Endothelial cell of umbilical vein (primary cell): ENCODE results near the gene SLC23A2. TPM values are rescaled to one million over a fixed set of nuclear protein-coding genes. Genes with fewer than 3 reads are reported as not detected.
A peak's percentile ranks its signal among the peaks of the same experiment; 100 is the strongest.

Experiments
- BruUV-seq: library from RNA; stranded (reverse); fragments of 400-500 nt; replicated peaks from 2 replicates; lab custom pipeline; 2021; lab: Mats Ljungman, UMichigan
- CTCF ChIA-PET: fragments of 300-600, 350-600 bp; sonication (Branson Sonifier 250); formaldehyde crosslinking; loops from one replicate; lab custom pipeline; 2021; ENCODE audit warnings: antibody characterized with exemption, inconsistent platforms; lab: Charles Lee
- POLR2A ChIA-PET: fragments of 300-600, 350-600 bp; sonication (Branson Sonifier 250); formaldehyde crosslinking; loops from one replicate; lab custom pipeline; 2021; ENCODE audit warnings: antibody characterized with exemption, inconsistent platforms; lab: Charles Lee
- DNase-seq: peaks from one replicate; pipeline ENCODE4 v3.0.0-alpha.2; 2011; ENCODE audit warnings: low read depth, low spot score
- FAIRE-seq: peaks from 2 replicates; lab custom pipeline; 2011; peaks lifted over from hg19 to GRCh38; lab: Jason Lieb, UNC
- H2AFZ ChIP-seq: 2 replicates; pipeline ENCODE4 v1.6.0; 2012; ENCODE audit warnings: low read depth, low read length, control low read depth, inconsistent platforms
- H3K27ac ChIP-seq: 2 replicates; pipeline ENCODE4 v1.5.1; 2011; ENCODE audit warnings: low read depth, mild to moderate bottlenecking, control low read depth, low read length, moderate library complexity; ENCODE audit not compliant: insufficient read depth
- H3K27me3 ChIP-seq, 2 experiments: 2 replicates each; pipeline versions ENCODE4 v1.6.0 to v1.6.1; 2011; ENCODE audit warnings: low read length in 2 of 2, mixed read lengths in 1 of 2; ENCODE audit not compliant: control insufficient read depth in 2 of 2, insufficient read depth in 2 of 2
- H3K36me3 ChIP-seq, 2 experiments: 2 replicates in 1 of 2; 3 replicates in 1 of 2; pipeline ENCODE4 v1.5.1; 2011; ENCODE audit warnings: low read length in 2 of 2, mild to moderate bottlenecking in 1 of 2, moderate library complexity in 1 of 2; ENCODE audit not compliant: control insufficient read depth in 2 of 2, insufficient read depth in 2 of 2; ENCODE audit errors: extremely low read depth in 1 of 2
- H3K4me1 ChIP-seq: 3 replicates; pipeline ENCODE4 v1.5.1; 2011; ENCODE audit warnings: mild to moderate bottlenecking, low read length; ENCODE audit not compliant: control insufficient read depth, insufficient read depth; ENCODE audit errors: extremely low read depth
- H3K4me2 ChIP-seq: 2 replicates; pipeline ENCODE4 v1.6.1; 2011; ENCODE audit warnings: low read length, control low read depth, mixed read lengths; ENCODE audit not compliant: insufficient read depth
- H3K4me3 ChIP-seq, 3 experiments: fragments of 200-600 bp in 1 of 3; sonication (generic), shearing (Covaris generic) in 1 of 3; replicated peaks in 1 of 3; 2 replicates each; pipeline ENCODE4 v1.5.1; 2011 to 2016; ENCODE audit warnings: control low read depth in 3 of 3, low read length in 3 of 3, mild to moderate bottlenecking in 2 of 3, inconsistent platforms in 1 of 3, low read depth in 1 of 3, moderate library complexity in 1 of 3; ENCODE audit not compliant: insufficient read depth in 1 of 3
- H3K79me2 ChIP-seq: 2 replicates; pipeline ENCODE4 v1.6.0; 2012; ENCODE audit warnings: low read length, inconsistent platforms; ENCODE audit not compliant: control insufficient read depth, insufficient read depth
- H3K9ac ChIP-seq: replicated peaks from 2 replicates; pipeline ENCODE3; 2011; ENCODE audit warnings: low read length, control low read depth; ENCODE audit not compliant: insufficient read depth; ENCODE audit errors: extremely low read depth
- H3K9me1 ChIP-seq: replicated peaks from 3 replicates; pipeline ENCODE4 v1.6.0; 2011; ENCODE audit warnings: mild to moderate bottlenecking, low read length; ENCODE audit not compliant: control insufficient read depth, insufficient read depth; ENCODE audit errors: extremely low read depth
- H3K9me3 ChIP-seq: replicated peaks from 2 replicates; pipeline ENCODE4 v1.5.1; 2012; ENCODE audit warnings: low read length, inconsistent platforms; ENCODE audit not compliant: control insufficient read depth, insufficient read depth
- H4K20me1 ChIP-seq: replicated peaks from 2 replicates; pipeline ENCODE3; 2011; ENCODE audit warnings: mild to moderate bottlenecking, low read length; ENCODE audit not compliant: control insufficient read depth, insufficient read depth; ENCODE audit errors: extremely low read depth
- CTCF ChIP-seq, 2 donors: IDR thresholded peaks; 1 replicate in 1 of 2; 2 replicates in 1 of 2; pipeline ENCODE4 v1.5.1; 2011; ENCODE audit warnings: low read length in 2 of 2, mild to moderate bottlenecking in 2 of 2, moderate library complexity in 2 of 2, control low read depth in 1 of 2, inconsistent platforms in 1 of 2, low read depth in 1 of 2; ENCODE audit not compliant: insufficient read depth in 1 of 2; ENCODE audit errors: extremely low read depth in 1 of 2
- EZH2 ChIP-seq: IDR thresholded peaks from 2 replicates; pipeline ENCODE4 v1.6.1; 2012; ENCODE audit warnings: borderline replicate concordance, low read depth, mild to moderate bottlenecking, moderate library complexity, low read length, inconsistent platforms; ENCODE audit not compliant: severe bottlenecking
- FOS ChIP-seq: IDR thresholded peaks from 2 replicates; pipeline ENCODE4 v1.6.1; 2011; ENCODE audit warnings: mild to moderate bottlenecking, low read length, moderate library complexity, borderline replicate concordance; ENCODE audit not compliant: insufficient read depth
- GATA2 ChIP-seq: IDR thresholded peaks from 2 replicates; pipeline ENCODE4 v1.7.0; 2011; ENCODE audit warnings: low read depth, mild to moderate bottlenecking, moderate library complexity, mixed read lengths, low read length; ENCODE audit not compliant: insufficient read length, insufficient read depth
- JUN ChIP-seq: IDR thresholded peaks from 2 replicates; pipeline ENCODE4 v1.6.1; 2011; ENCODE audit warnings: borderline replicate concordance, low read depth; ENCODE audit not compliant: insufficient read length, insufficient read depth
- MAX ChIP-seq: IDR thresholded peaks from 2 replicates; pipeline ENCODE4 v1.6.1; 2011; ENCODE audit not compliant: insufficient read depth, insufficient read length
- MYC ChIP-seq: IDR thresholded peaks from one replicate; pipeline ENCODE4 v1.6.1; 2011; ENCODE audit warnings: mild to moderate bottlenecking, low read depth, low read length
- POLR2A ChIP-seq: IDR thresholded peaks from 2 replicates; pipeline ENCODE4 v1.6.1; 2012; ENCODE audit warnings: low read depth, mild to moderate bottlenecking, control low read depth, low read length
- POLR2AphosphoS5 ChIP-seq: IDR thresholded peaks from 2 replicates; pipeline ENCODE4 v1.6.1; 2012; ENCODE audit warnings: low read depth, mild to moderate bottlenecking, control low read depth, low read length, moderate library complexity; ENCODE audit not compliant: insufficient read depth
- dilution Hi-C: fragments of 300-500 bp; cut with MboI; formaldehyde crosslinking; loops from one replicate; pipeline ENCODE4 v1.15.0; 2019; ENCODE audit warnings: low sequenced_read_pairs; ENCODE audit not compliant: extremely low pct_ligation_motif_present
- intact Hi-C: fragments of 100-400 bp; cut with micrococcal nuclease; formaldehyde crosslinking; loops from one replicate; pipeline ENCODE4 v1.10.0; 2022
- polyA plus RNA-seq, 4 experiments: library from polyadenylated mRNA; depleted of rRNA in 3 of 4; stranded (reverse) in 3 of 4; unstranded in 1 of 4; fragments of >200 nt; gene quantifications; 2 replicates each; pipeline versions ENCODE4 v1.2.1 to v1.2.3, GENCODE V29; 2011 to 2012; ENCODE audit warnings: missing spikeins in 1 of 4
- total RNA-seq: library from RNA; stranded (reverse); gene quantifications from 2 replicates; pipeline ENCODE4 v1.2.3, GENCODE V29; 2021

Gene SLC23A2
- total and polyA plus RNA-seq, 2 donors (not counting 3 experiments of a cell fraction or from before 2014, with no cell fraction given), result 24.4 to 24.5 TPM

GRCh38 chr20:5000263-5001173, 792 bp downstream of the SLC23A2 start:
- dilution Hi-C loops, result no loop called here
- ChIA-PET POLR2A (no interaction called here), CTCF (interaction anchor here (1.3 to 2.7 kb wide), 3 partner anchors 12 to 242 kb away, joined by 3 to 9 read pairs (median 3); no protein-coding TSS in a partner anchor)
- peaks cover 3% of the 10 kb centered on the region for H4K20me1 ChIP-seq
- peaks cover 26% of the 10 kb centered on the region for H3K79me2 ChIP-seq
- H3K9ac ChIP-seq, result peak overlapping the region; percentile 52
- H3K27me3 ChIP-seq, result no peaks in the 10 kb centered on the region
- no peaks in the 10 kb centered on the region for H3K9me3 ChIP-seq
- intact Hi-C loops, result loop anchor here (2.0 kb wide), 1 partner anchor 100 kb away; no protein-coding TSS in a partner anchor
- TF ChIP-seq CTCF (IDR thresholded peaks at IDR 0.05; ENCODE audit: extremely low read depth in 1 of 2, insufficient read depth in 1 of 2, low read depth in 1 of 2, low read length in 2 of 2), result no peak
- TF ChIP-seq MAX, result no peak
- TF ChIP-seq JUN, result no peak
- no peak for TF ChIP-seq EZH2
- no peak for TF ChIP-seq FOS
- TF ChIP-seq POLR2A, result no peak
- TF ChIP-seq GATA2, result no peak
- no peak for TF ChIP-seq POLR2AphosphoS5
- no peak for TF ChIP-seq MYC
- H3K4me3 ChIP-seq, result peak overlapping the region; percentile 70 to 78 (median 70)
- H3K27ac ChIP-seq, result no peak overlapping the region
- FAIRE-seq (peak; percentile 66), DNase-seq (no peak)
- no TSS peak for BruUV-seq
- H3K4me2 ChIP-seq, result peak overlapping the region; percentile 83
- H3K4me1 ChIP-seq, result peaks cover 13% of the 10 kb centered on the region
- H2AFZ ChIP-seq, result peak overlapping the region; percentile 62
- no peaks in the 10 kb centered on the region for H3K36me3 ChIP-seq
- no peaks in the 10 kb centered on the region for H3K9me1 ChIP-seq
